Lower leg skin (tissue), 3 donors: ENCODE measurements around the gene CNKSR3.

Experiments used
- CTCF ChIP-seq, 3 donors: fragments of 450-650 bp; IDR thresholded peaks; one replicate each; pipeline ENCODE4 v1.5.1; 2016; ENCODE audit warnings: antibody characterized with exemption in 3 of 3, mild to moderate bottlenecking in 3 of 3, moderate library complexity in 2 of 3
- POLR2A ChIP-seq, 2 donors: fragments of 450-650 bp; IDR thresholded peaks; one replicate each; pipeline ENCODE4 v1.6.1; 2016 to 2017; ENCODE audit warnings: antibody characterized with exemption in 2 of 2, mild to moderate bottlenecking in 1 of 2, moderate library complexity in 1 of 2

- TF ChIP-seq CTCF (IDR thresholded peaks at IDR 0.05) (no peak), POLR2A (IDR thresholded peaks at IDR 0.05) (no peak)
Measured at GRCh38 chr6:154535851-154536250, 25.4 kb upstream of the CNKSR3 start.
